Measurements from ENCODE around the gene NAALADL2. TPM values are rescaled to one million over a fixed set of nuclear protein-coding genes. Genes with fewer than 3 reads are reported as not detected.

NAALADL2 gene
- total and polyA plus RNA-seq, 2 of the 13 experiments (the other 11 are each of a cell fraction or from before 2014, with no cell fraction given): 0.08 TPM; not detected in 1

DNA sequence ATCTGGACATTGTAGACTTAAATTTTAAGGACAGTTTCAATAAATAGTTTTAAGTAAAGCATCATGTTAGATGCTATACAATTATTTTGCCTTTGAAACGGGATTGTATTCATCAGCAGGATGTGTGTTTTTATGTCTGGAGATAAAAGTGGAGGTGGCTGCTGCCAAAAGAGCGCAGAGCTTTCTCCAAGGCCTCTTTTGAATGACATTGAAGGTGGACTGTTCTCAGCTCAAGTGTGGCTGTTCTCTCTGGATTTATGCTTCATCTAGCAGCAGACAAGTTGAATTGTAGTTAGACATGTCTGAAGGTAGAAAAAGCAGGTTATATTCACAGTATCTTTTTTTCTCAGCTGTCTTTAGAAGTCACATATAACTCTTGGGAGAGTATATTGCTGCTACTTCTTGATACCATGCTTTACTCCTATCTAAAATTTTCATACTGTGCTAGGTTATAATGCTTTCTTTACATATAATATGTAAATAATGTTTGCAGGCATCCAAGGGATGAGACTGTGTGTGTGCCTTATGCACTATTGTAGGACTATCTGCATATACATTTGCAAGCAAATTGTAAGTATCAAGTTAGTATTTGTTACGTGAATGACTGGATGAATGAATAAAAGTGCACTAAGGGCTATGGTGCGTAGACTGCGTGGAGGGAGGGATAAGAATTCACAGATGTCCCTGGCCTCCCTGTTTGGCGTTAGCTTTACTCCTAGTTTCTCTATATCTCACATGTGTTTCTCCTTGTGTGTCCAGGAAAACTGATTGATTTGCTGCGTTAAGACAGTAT lies 340.1 kb downstream of the NAALADL2 start:
- Histone ChIP-seq H3K27ac (ENCODE audit: extremely low read length, insufficient read depth, low read length) (no peak overlapping the region), H3K36me3 (replicated peaks in 1 of 2; ENCODE audit: control insufficient read depth in 1 of 2, insufficient read depth in 2 of 2, low read length in 2 of 2) (no peaks in the 10 kb centered on the region), H3K4me3 (replicated peaks in 1 of 3; ENCODE audit: insufficient read depth in 1 of 3, low read depth in 2 of 3, low read length in 3 of 3) (no peak overlapping the region), H4K20me1 (ENCODE audit: insufficient read depth, low read length) (no peaks in the 10 kb centered on the region), H3K4me1 (ENCODE audit: insufficient read depth, low read length) (no peaks in the 10 kb centered on the region), H2AFZ (ENCODE audit: low read length) (no peak overlapping the region), H3K4me2 (ENCODE audit: low read depth, low read length) (no peak overlapping the region), H3K9me3 (ENCODE audit: low read length) (no peaks in the 10 kb centered on the region; the same call in none of the 2 replicates), H3K9ac (ENCODE audit: insufficient read depth, low read depth, low read length) (no peak overlapping the region), H3K27me3 (ENCODE audit: control insufficient read depth in 1 of 2, insufficient read depth in 2 of 2, low read length in 2 of 2) (no peaks in the 10 kb centered on the region), H3K79me2 (ENCODE audit: insufficient read depth, low read length) (no peaks in the 10 kb centered on the region)
- ATAC-seq (no peak), FAIRE-seq (no peak), DNase-seq (ENCODE audit: low spot score) (no peak)
- in situ Hi-C loops (cut with HindIII; ENCODE audit: extremely low pct_ligation_motif_present, low pct_unique_long_range_greater_than_20kb): no loop called here
- intact Hi-C loops (cut with micrococcal nuclease; ENCODE audit: unreplicated experiment): no loop called here
- TF ChIP-seq KLF9 (CRISPR knock-in tag; IDR thresholded peaks at IDR 0.05; ENCODE audit: low read depth) (no peak), ARID2 (CRISPR knock-in tag; IDR thresholded peaks at IDR 0.05; ENCODE audit: borderline replicate concordance) (no peak), MXD4 (CRISPR knock-in tag; IDR thresholded peaks at IDR 0.05) (no peak), MAFG (CRISPR knock-in tag; IDR thresholded peaks at IDR 0.05) (no peak), ZBTB4 (CRISPR knock-in tag; IDR thresholded peaks at IDR 0.05; ENCODE audit: borderline replicate concordance) (no peak), ZBTB20 (CRISPR knock-in tag; IDR thresholded peaks at IDR 0.05; ENCODE audit: borderline replicate concordance, low read depth) (no peak), ZNF33B (CRISPR knock-in tag; IDR thresholded peaks at IDR 0.05) (no peak), KMT2A (CRISPR knock-in tag; IDR thresholded peaks at IDR 0.05) (no peak), SP1 (IDR thresholded peaks at IDR 0.05) (no peak), SP1 (CRISPR knock-in tag; IDR thresholded peaks at IDR 0.05) (no peak), TGIF2 (CRISPR knock-in tag; IDR thresholded peaks at IDR 0.05) (no peak)
- TF ChIP-seq, protein P1, sequence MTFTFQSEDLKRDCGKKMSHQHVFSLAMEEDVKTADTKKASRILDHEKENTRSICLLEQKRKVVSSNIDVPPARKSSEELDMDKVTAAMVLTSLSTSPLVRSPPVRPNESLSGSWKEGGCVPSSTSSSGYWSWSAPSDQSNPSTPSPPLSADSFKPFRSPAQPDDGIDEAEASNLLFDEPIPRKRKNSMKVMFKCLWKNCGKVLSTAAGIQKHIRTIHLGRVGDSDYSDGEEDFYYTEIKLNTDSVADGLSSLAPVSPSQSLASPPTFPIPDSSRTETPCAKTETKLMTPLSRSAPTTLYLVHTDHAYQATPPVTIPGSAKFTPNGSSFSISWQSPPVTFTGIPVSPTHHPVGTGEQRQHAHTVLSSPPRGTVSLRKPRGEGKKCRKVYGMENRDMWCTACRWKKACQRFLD (CRISPR knock-in tag; IDR thresholded peaks at IDR 0.05; ENCODE audit: borderline replicate concordance): no peak
- TF ChIP-seq, protein P2, sequence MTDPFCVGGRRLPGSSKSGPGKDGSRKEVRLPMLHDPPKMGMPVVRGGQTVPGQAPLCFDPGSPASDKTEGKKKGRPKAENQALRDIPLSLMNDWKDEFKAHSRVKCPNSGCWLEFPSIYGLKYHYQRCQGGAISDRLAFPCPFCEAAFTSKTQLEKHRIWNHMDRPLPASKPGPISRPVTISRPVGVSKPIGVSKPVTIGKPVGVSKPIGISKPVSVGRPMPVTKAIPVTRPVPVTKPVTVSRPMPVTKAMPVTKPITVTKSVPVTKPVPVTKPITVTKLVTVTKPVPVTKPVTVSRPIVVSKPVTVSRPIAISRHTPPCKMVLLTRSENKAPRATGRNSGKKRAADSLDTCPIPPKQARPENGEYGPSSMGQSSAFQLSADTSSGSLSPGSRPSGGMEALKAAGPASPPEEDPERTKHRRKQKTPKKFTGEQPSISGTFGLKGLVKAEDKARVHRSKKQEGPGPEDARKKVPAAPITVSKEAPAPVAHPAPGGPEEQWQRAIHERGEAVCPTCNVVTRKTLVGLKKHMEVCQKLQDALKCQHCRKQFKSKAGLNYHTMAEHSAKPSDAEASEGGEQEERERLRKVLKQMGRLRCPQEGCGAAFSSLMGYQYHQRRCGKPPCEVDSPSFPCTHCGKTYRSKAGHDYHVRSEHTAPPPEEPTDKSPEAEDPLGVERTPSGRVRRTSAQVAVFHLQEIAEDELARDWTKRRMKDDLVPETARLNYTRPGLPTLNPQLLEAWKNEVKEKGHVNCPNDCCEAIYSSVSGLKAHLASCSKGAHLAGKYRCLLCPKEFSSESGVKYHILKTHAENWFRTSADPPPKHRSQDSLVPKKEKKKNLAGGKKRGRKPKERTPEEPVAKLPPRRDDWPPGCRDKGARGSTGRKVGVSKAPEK (CRISPR knock-in tag; IDR thresholded peaks at IDR 0.05; ENCODE audit: borderline replicate concordance): no peak
- ChIA-PET CTCF (ENCODE audit: low intra/inter-chr PET ratio, low total read pairs) (no interaction called here), POLR2A (no interaction called here)
- no TSS peak for BruUV-seq (replicated peaks)
- WGBS (ENCODE audit: low lambda C conversion rate): 4% methylated on average over 7 of the region's 7 CpGs
